ENCODE data around the gene NOS1AP. TPM values are rescaled to one million over a fixed set of nuclear protein-coding genes. Genes with fewer than 3 reads are reported as not detected.

Gene NOS1AP
- total RNA-seq, 1 experiment from 2014 or later, result 2.6 TPM

DNA sequence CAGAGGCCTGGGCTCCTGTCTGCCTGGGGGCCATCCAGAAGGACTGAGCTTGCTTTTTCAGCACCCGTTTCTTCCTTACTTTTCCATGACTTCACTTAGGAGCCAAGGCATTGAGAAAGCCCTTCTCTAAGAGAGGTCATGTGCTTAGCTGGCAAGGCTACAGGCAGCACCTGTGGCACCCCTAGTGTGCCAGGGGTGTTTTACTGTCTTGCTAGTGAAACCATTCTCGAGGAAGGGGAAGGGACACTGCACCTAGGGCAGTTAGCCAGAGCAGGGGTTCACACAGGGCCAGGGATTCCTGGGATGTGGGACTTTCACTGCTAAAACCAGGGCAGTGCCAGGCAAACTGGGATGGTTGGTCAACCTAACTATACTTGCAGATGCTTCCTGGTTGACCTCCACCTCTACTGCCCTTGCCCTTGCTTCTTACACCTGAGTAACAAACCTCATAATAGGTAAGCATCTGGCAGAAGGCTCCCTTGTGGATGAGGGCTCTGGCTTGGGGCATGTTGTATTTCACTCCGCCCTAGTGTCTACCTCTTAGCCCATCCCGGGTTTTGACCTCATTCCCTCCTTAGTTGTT, 69.2 kb downstream of the NOS1AP start:
- Histone ChIP-seq H3K27ac (ENCODE audit: low read length) (no peak overlapping the region), H3K9me3 (ENCODE audit: low read length) (no peaks in the 10 kb centered on the region), H3K9ac (ENCODE audit: low read length) (no peak overlapping the region), H3K4me2 (ENCODE audit: low read length) (no peak overlapping the region), H3K79me2 (ENCODE audit: low read length) (0 out of 2 replicates have a peak, but pooled peaks cover 7% of the 10 kb centered on the region), H3K27me3 (ENCODE audit: low read length) (no peaks in the 10 kb centered on the region), H3K36me3 (ENCODE audit: low read depth, low read length) (no peaks in the 10 kb centered on the region), H3K9me2 (replicated peaks; ENCODE audit: low read length) (no peaks in the 10 kb centered on the region), H2AFZ (ENCODE audit: low read length) (no peak overlapping the region), H3K4me3 (ENCODE audit: low read length) (no peak overlapping the region), H4K20me1 (ENCODE audit: low read length) (no peaks in the 10 kb centered on the region), H3F3A (ENCODE audit: low read length, unreplicated experiment) (no peaks in the 10 kb centered on the region), H3K4me1 (ENCODE audit: insufficient read depth, low read length) (peaks cover 61% of the 10 kb centered on the region)
- no TSS peak for BruUV-seq (replicated peaks)
- CTCF ChIA-PET, result no interaction called here
- TF ChIP-seq EZH2phosphoT487 (IDR thresholded peaks at IDR 0.05; ENCODE audit: borderline replicate concordance, low read length), result no peak
- TF ChIP-seq EZH2 (IDR thresholded peaks at IDR 0.05; ENCODE audit: low read length, unreplicated experiment), result no peak
- TF ChIP-seq, protein P1, sequence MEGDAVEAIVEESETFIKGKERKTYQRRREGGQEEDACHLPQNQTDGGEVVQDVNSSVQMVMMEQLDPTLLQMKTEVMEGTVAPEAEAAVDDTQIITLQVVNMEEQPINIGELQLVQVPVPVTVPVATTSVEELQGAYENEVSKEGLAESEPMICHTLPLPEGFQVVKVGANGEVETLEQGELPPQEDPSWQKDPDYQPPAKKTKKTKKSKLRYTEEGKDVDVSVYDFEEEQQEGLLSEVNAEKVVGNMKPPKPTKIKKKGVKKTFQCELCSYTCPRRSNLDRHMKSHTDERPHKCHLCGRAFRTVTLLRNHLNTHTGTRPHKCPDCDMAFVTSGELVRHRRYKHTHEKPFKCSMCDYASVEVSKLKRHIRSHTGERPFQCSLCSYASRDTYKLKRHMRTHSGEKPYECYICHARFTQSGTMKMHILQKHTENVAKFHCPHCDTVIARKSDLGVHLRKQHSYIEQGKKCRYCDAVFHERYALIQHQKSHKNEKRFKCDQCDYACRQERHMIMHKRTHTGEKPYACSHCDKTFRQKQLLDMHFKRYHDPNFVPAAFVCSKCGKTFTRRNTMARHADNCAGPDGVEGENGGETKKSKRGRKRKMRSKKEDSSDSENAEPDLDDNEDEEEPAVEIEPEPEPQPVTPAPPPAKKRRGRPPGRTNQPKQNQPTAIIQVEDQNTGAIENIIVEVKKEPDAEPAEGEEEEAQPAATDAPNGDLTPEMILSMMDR (conservative IDR thresholded peaks at IDR 0.05; ENCODE audit: low read depth, low read length), result no peak
- POLR2A ChIA-PET (ENCODE audit: unreplicated experiment), result no interaction called here
- ATAC-seq (no peak), DNase-seq (no peak)
- intact Hi-C loops (cut with micrococcal nuclease), result loop anchor here (5.0 kb wide), 1 partner anchor 46 kb away; no protein-coding TSS in a partner anchor

DNA sequence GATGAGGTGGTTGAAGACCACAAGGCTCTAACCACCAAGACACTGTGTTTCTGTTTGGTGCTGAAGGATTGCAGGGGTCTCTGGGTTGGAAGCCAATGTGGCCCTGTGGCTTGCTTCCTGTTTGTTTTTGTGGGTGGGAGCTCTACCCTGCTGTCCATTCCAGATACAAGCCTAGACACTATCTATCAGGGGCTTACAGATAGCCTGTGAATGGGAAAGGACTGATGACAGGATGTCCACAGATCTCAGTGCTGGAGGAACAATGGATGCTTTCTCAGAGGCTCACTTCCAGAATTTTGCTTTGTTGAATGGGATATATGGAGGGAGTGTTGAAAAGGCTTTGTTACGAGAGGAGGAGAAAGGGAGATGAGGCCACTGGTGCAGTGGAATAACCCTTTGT, 69.7 kb downstream of the NOS1AP start:
- no peak for DNase-seq
- Histone ChIP-seq H3K4me3 (ENCODE audit: low read length) (no peak overlapping the region), H3K9me3 (ENCODE audit: low read length) (no peaks in the 10 kb centered on the region), H3K79me2 (ENCODE audit: low read length) (0 out of 2 replicates have a peak, but pooled peaks cover 7% of the 10 kb centered on the region), H3K9me2 (replicated peaks; ENCODE audit: low read length) (no peaks in the 10 kb centered on the region), H3F3A (ENCODE audit: low read length, unreplicated experiment) (no peaks in the 10 kb centered on the region), H3K36me3 (ENCODE audit: low read depth, low read length) (no peaks in the 10 kb centered on the region), H3K9ac (ENCODE audit: low read length) (no peak overlapping the region), H3K4me1 (ENCODE audit: insufficient read depth, low read length) (peaks cover 57% of the 10 kb centered on the region), H3K4me2 (ENCODE audit: low read length) (no peak overlapping the region), H4K20me1 (ENCODE audit: low read length) (no peaks in the 10 kb centered on the region), H3K27ac (ENCODE audit: low read length) (no peak overlapping the region), H3K27me3 (ENCODE audit: low read length) (no peaks in the 10 kb centered on the region), H2AFZ (ENCODE audit: low read length) (no peak overlapping the region)
- no peak for TF ChIP-seq EZH2 (IDR thresholded peaks at IDR 0.05; ENCODE audit: low read length, unreplicated experiment)
- TF ChIP-seq EZH2phosphoT487 (IDR thresholded peaks at IDR 0.05; ENCODE audit: borderline replicate concordance, low read length), result no peak
- TF ChIP-seq, protein P1 (conservative IDR thresholded peaks at IDR 0.05; ENCODE audit: low read depth, low read length), result no peak
- ChIA-PET POLR2A (ENCODE audit: unreplicated experiment) (no interaction called here), CTCF (no interaction called here)
- intact Hi-C loops (cut with micrococcal nuclease), result loop anchor here (5.0 kb wide), 1 partner anchor 47 kb away; no protein-coding TSS in a partner anchor
- ATAC-seq, result no peak
- BruUV-seq (replicated peaks), result no TSS peak
